ENCODE measurements around the gene IL18RAP. TPM values are rescaled to one million over a fixed set of nuclear protein-coding genes. Genes with fewer than 3 reads are reported as not detected.

IL18RAP gene
- total RNA-seq, 1 experiment from 2014 or later, result not detected

- H2BK20ac ChIP-seq (ENCODE audit: low read depth, low read length, poor library complexity, severe bottlenecking), result no peak overlapping the region
- H3K27ac Mint-ChIP-seq, result no peak overlapping the region
- H3K4me2 ChIP-seq (ENCODE audit: insufficient read depth, insufficient read length, low read length), result no peak overlapping the region
- no peaks in the 10 kb centered on the region for H4K20me1 ChIP-seq (ENCODE audit: control insufficient read depth, insufficient read depth, insufficient read length)
- no peaks in the 10 kb centered on the region for H3K36me3 Mint-ChIP-seq (ENCODE audit: insufficient read depth in 1 of 3, low read depth in 3 of 3)
- H3K4me1 Mint-ChIP-seq, result no peaks in the 10 kb centered on the region
- no peak overlapping the region for H2BK120ac ChIP-seq (ENCODE audit: low read depth, low read length, poor library complexity, severe bottlenecking)
- H3K4me1 ChIP-seq (ENCODE audit: insufficient read depth, low read length), result no peaks in the 10 kb centered on the region
- no peak overlapping the region for H2AFZ ChIP-seq (ENCODE audit: low read length)
- H3K23me2 ChIP-seq (ENCODE audit: insufficient read length, low read depth, low read length, poor library complexity, severe bottlenecking), result no peaks in the 10 kb centered on the region
- no peaks in the 10 kb centered on the region for H3K27me3 Mint-ChIP-seq (ENCODE audit: low read depth)
- H3K56ac ChIP-seq (ENCODE audit: insufficient read length, low read depth, low read length), result no peak overlapping the region
- H3K14ac ChIP-seq (ENCODE audit: insufficient read depth, low read length), result no peak overlapping the region
- no peaks in the 10 kb centered on the region for H3K79me2 ChIP-seq (ENCODE audit: insufficient read depth, low read length)
- no peak for TF ChIP-seq CTCF (conservative IDR thresholded peaks at IDR 0.05)
- H3K9ac ChIP-seq (ENCODE audit: extremely low read depth, insufficient read length, low read length), result no peak overlapping the region
- H2AK5ac ChIP-seq (ENCODE audit: insufficient read length, low read length), result no peak overlapping the region
- no peak overlapping the region for H4K5ac ChIP-seq (ENCODE audit: insufficient read length, low read depth, low read length)
- WGBS (ENCODE audit: extremely low coverage, insufficient read length, low lambda C conversion rate), result no CpG with 5 or more reads among the region's 2 CpGs
- H3K9me3 ChIP-seq (ENCODE audit: control insufficient read depth, low read depth, low read length), result no peaks in the 10 kb centered on the region
- no peak for DNase-seq
- H3K9me3 Mint-ChIP-seq, result no peaks in the 10 kb centered on the region
- H3K27me3 ChIP-seq (ENCODE audit: insufficient read depth, low read length), result no peaks in the 10 kb centered on the region
- no peak overlapping the region for H3T11ph ChIP-seq (ENCODE audit: low read length)
- H3K27ac ChIP-seq (ENCODE audit: insufficient read length, low read depth, low read length), result no peak overlapping the region
- H2BK5ac ChIP-seq (ENCODE audit: insufficient read length, low read length), result no peak overlapping the region
- H3K4me3 Mint-ChIP-seq, result no peak overlapping the region
- no peaks in the 10 kb centered on the region for H3K79me1 ChIP-seq (ENCODE audit: insufficient read depth, low read depth, low read length, poor library complexity, severe bottlenecking)
- H2BK12ac ChIP-seq (ENCODE audit: insufficient read length, low read depth, low read length), result no peak overlapping the region
- H4K8ac ChIP-seq (replicated peaks; ENCODE audit: insufficient read length, low read depth, low read length), result no peak overlapping the region
- H3K4ac ChIP-seq (ENCODE audit: low read depth, low read length), result no peak overlapping the region
- no peak overlapping the region for H2BK15ac ChIP-seq (ENCODE audit: low read depth, low read length)
- H4K91ac ChIP-seq (ENCODE audit: insufficient read length, low read depth, low read length), result no peak overlapping the region
- no peak overlapping the region for H3K23ac ChIP-seq (ENCODE audit: insufficient read length, low read depth, low read length)
- no peak overlapping the region for H3K18ac ChIP-seq (ENCODE audit: insufficient read length, low read depth, low read length)
Observed at GRCh38 chr2:102435741-102436140, 12.8 kb downstream of the IL18RAP start.
